Loucy (cell line): Measurements from ENCODE around the gene BSN.

ENCODE experiments used
- EZH2phosphoT487 ChIP-seq: fragments of 200-600 bp; IDR thresholded peaks from 2 replicates; pipeline ENCODE4 v1.6.1; 2018; ENCODE audit warnings: antibody characterized with exemption, mild to moderate bottlenecking, moderate library complexity, borderline replicate concordance
- TF ChIP-seq, protein P1 (sequence below): fragments of 200-600 bp; sonication (generic); conservative IDR thresholded peaks from 2 replicates; pipeline ENCODE4 v1.5.1; 2014; ENCODE audit warnings: mild to moderate bottlenecking, antibody characterized with exemption, low read length

DNA sequence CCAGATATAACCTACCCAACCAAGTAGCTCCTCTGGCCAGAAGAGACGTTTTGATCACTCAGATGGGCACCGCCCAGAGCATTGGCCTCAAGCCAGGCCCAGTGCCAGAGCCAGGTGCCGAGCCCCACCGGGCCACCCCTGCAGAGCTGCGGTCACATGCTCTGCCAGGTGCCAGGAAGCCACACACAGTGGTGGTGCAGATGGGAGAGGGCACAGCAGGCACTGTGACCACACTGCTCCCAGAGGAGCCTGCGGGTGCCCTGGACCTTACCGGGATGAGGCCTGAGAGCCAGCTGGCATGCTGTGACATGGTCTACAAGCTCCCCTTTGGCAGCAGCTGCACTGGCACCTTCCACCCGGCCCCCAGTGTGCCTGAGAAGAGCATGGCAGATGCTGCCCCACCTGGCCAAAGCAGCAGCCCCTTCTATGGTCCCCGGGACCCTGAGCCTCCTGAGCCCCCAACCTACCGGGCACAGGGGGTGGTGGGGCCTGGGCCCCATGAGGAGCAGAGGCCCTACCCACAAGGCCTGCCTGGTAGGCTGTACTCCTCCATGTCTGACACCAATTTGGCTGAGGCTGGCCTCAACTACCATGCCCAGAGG, 100.8 kb downstream of the BSN start:
- TF ChIP-seq, protein P1, sequence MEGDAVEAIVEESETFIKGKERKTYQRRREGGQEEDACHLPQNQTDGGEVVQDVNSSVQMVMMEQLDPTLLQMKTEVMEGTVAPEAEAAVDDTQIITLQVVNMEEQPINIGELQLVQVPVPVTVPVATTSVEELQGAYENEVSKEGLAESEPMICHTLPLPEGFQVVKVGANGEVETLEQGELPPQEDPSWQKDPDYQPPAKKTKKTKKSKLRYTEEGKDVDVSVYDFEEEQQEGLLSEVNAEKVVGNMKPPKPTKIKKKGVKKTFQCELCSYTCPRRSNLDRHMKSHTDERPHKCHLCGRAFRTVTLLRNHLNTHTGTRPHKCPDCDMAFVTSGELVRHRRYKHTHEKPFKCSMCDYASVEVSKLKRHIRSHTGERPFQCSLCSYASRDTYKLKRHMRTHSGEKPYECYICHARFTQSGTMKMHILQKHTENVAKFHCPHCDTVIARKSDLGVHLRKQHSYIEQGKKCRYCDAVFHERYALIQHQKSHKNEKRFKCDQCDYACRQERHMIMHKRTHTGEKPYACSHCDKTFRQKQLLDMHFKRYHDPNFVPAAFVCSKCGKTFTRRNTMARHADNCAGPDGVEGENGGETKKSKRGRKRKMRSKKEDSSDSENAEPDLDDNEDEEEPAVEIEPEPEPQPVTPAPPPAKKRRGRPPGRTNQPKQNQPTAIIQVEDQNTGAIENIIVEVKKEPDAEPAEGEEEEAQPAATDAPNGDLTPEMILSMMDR, result no peak
- TF ChIP-seq EZH2phosphoT487, result no peak
